ENCODE data around the gene SSX1. TPM values are rescaled to one million over a fixed set of nuclear protein-coding genes. Genes with fewer than 3 reads are reported as not detected.
A peak's percentile ranks its signal among the peaks of the same experiment; 100 is the strongest.
"Not testable (repeated sequence)": the region's sequence is repeated elsewhere in the genome, so short reads cannot be mapped to it uniquely, and the experiment has no call there.

SSX1 gene, protein sequence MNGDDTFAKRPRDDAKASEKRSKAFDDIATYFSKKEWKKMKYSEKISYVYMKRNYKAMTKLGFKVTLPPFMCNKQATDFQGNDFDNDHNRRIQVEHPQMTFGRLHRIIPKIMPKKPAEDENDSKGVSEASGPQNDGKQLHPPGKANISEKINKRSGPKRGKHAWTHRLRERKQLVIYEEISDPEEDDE
- not detected for total RNA-seq
- not detected for polyA plus RNA-seq

DNA sequence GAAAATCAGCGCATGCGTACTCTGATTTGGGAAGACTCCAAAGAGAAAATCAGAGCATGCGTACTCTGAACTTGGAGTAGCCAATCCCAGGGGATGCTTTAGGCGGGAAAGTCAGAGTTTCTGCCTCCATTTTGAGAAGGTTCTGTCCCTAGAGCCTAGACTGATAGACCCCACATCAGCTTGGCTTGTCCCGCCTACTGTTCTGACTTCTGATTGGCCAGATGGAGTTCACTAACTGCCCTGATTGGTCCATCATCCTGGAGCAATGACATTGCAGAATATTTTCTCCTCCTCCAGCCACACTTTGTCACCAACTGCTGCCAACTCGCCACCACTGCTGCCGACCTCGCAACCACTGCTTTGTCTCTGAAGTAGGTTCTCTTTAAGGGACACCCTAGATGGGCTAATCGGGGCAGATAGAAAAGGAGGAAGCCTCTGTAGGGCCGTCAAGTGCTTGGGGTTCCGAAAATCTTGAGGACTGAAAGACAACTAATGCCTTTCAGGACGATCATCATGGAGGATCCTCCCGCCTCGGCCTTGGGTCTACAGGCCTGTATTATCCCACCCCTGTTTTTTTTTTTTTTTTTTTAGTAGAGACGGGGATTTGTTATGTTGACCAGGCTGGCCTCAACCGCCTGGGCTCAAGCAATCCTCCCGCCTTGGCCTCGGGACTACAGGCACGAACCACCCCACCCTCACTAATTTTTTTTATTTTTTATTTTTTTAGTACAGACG lies at the start of gene SSX1:
TSS of gene SSX1 (plus strand) at position 331 of the 735 bp plus-strand sequence. CDS start 1,850 bp downstream, outside the sequence.
- not testable (repeated sequence) for H3K36me3 Mint-ChIP-seq; H3K4me1 Mint-ChIP-seq; H3K4me3 ChIP-seq (ENCODE audit: low read depth, low read length); H3K4me1 ChIP-seq (ENCODE audit: control insufficient read depth, insufficient read depth, low read length, poor library complexity, severe bottlenecking); ATAC-seq (ENCODE audit: low read depth in 2 of 2); H3K27me3 ChIP-seq (ENCODE audit: control insufficient read depth, insufficient read depth, low read length); H3K36me3 ChIP-seq (ENCODE audit: control insufficient read depth, insufficient read depth, low read length); H3K27ac Mint-ChIP-seq; H3K9me3 Mint-ChIP-seq; H3K27ac ChIP-seq (ENCODE audit: insufficient read depth, low read length, poor library complexity, severe bottlenecking); DNase-seq; H3K9me3 ChIP-seq (ENCODE audit: control insufficient read depth in 2 of 2, low read length in 2 of 2); H3K4me3 Mint-ChIP-seq; H3K27me3 Mint-ChIP-seq

DNA sequence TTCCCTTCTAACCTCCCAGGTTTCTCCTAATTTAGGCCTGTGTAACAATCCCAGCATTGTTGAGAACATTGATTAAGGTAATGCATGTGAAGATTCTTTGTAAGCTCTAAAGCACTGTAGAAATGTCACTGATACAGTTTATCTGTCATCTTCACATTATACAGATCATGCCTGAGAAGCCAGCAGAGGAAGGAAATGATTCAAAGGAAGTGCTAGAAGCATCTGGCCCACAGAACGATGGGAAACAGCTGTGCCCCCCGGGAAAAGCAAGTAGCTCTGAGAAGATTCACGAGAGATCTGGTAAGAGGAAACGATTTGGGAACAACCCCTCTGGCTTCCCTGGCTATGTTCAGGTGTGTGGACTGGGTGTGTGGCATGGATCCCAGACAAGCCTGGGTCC lies 40.9 kb upstream of the SSX1 start:
- not testable (repeated sequence) for H3K27me3 Mint-ChIP-seq

DNA sequence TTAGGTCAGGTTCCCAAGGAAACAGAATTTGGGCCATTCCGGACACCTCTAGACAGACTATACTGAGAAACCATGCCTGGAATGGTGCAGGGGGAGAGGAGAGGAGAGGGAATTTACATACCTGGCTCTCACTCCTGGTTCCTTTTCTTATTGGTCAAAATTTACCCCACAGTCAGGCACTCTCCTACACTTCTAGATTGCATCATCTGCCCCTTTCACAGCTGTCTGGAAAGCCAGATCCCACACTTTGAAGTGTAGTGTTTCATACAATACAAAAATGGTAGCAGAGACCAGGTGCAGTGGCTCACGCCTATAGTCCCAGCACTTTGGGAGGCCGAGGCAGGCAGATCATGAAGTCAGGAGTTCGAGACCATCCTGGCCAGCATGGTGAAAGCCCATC lies 31.0 kb upstream of the SSX1 start:
- H3K4me3 Mint-ChIP-seq; H3K36me3 Mint-ChIP-seq; H3K9me3 ChIP-seq (ENCODE audit: control insufficient read depth in 2 of 2, low read length in 2 of 2); H3K9me3 Mint-ChIP-seq; H3K4me1 Mint-ChIP-seq; H3K27me3 ChIP-seq (ENCODE audit: control insufficient read depth, insufficient read depth, low read length); DNase-seq; H3K27ac Mint-ChIP-seq; H3K27me3 Mint-ChIP-seq; H3K4me3 ChIP-seq (ENCODE audit: low read depth, low read length); H3K36me3 ChIP-seq (ENCODE audit: control insufficient read depth, insufficient read depth, low read length); H3K4me1 ChIP-seq (ENCODE audit: control insufficient read depth, insufficient read depth, low read length, poor library complexity, severe bottlenecking); H3K27ac ChIP-seq (ENCODE audit: insufficient read depth, low read length, poor library complexity, severe bottlenecking); ATAC-seq (ENCODE audit: low read depth in 2 of 2): not testable (repeated sequence)

More for the DNA sequence above, 40.9 kb upstream of the SSX1 start:
- peak overlapping the region in 2 of 3 donors; percentile 1 to 7 for H3K27ac Mint-ChIP-seq
- not testable (repeated sequence) for H3K36me3 ChIP-seq (ENCODE audit: control insufficient read depth, insufficient read depth, low read length); H3K9me3 ChIP-seq (ENCODE audit: control insufficient read depth in 2 of 2, low read length in 2 of 2); H3K4me3 ChIP-seq (ENCODE audit: low read depth, low read length); DNase-seq; H3K36me3 Mint-ChIP-seq; ATAC-seq (ENCODE audit: low read depth in 2 of 2); H3K27ac ChIP-seq (ENCODE audit: insufficient read depth, low read length, poor library complexity, severe bottlenecking); H3K4me1 ChIP-seq (ENCODE audit: control insufficient read depth, insufficient read depth, low read length, poor library complexity, severe bottlenecking); H3K4me3 Mint-ChIP-seq; H3K9me3 Mint-ChIP-seq; H3K27me3 ChIP-seq (ENCODE audit: control insufficient read depth, insufficient read depth, low read length); H3K4me1 Mint-ChIP-seq

DNA sequence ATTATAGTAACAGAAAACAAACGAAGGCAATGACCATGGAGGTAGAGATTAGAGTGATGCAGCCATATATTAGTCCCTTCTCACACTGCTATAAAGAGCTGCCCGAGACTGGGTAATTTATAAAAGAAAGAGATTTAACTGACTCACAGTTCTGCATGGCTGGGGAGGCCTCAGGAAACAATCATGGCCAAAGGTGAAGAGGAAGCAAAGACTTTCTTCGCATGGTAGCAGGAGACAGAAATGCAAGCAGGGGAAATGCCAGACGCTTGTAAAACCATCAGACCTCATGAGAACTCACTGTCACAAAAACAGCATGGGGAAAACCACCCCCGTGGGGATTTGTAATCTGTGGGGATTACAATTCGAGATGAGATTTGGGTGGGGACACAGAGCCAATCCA lies 2.2 kb upstream of the SSX1 start:
- H3K4me1 ChIP-seq (ENCODE audit: control insufficient read depth, insufficient read depth, low read length, poor library complexity, severe bottlenecking); DNase-seq; H3K27ac Mint-ChIP-seq; H3K36me3 Mint-ChIP-seq; H3K27me3 ChIP-seq (ENCODE audit: control insufficient read depth, insufficient read depth, low read length); H3K27ac ChIP-seq (ENCODE audit: insufficient read depth, low read length, poor library complexity, severe bottlenecking); ATAC-seq (ENCODE audit: low read depth in 2 of 2); H3K36me3 ChIP-seq (ENCODE audit: control insufficient read depth, insufficient read depth, low read length); H3K4me1 Mint-ChIP-seq; H3K9me3 ChIP-seq (ENCODE audit: control insufficient read depth in 2 of 2, low read length in 2 of 2); H3K9me3 Mint-ChIP-seq; H3K4me3 ChIP-seq (ENCODE audit: low read depth, low read length); H3K4me3 Mint-ChIP-seq; H3K27me3 Mint-ChIP-seq: not testable (repeated sequence)

DNA sequence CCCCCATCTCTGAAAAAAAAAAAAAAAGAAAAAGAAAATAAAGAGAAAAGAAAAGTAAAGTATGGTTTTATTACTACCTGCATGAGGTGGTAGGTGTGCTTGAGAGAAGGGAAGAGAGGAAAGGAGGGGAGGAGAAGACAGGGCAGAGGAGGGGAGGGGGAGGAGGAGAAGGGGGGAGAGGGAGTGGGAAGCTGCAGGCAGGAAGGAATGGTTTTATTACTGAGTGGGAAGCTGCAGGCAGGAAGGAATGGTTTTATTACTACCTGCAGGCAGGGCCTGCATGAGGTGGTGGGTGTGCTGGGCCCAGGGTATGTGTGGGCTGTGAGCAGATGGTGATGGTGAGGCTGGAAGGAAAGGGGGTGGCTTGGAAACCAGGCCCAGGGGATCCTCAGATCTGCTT lies 19.2 kb downstream of the SSX1 start:
- not testable (repeated sequence) for H3K4me1 Mint-ChIP-seq

DNA sequence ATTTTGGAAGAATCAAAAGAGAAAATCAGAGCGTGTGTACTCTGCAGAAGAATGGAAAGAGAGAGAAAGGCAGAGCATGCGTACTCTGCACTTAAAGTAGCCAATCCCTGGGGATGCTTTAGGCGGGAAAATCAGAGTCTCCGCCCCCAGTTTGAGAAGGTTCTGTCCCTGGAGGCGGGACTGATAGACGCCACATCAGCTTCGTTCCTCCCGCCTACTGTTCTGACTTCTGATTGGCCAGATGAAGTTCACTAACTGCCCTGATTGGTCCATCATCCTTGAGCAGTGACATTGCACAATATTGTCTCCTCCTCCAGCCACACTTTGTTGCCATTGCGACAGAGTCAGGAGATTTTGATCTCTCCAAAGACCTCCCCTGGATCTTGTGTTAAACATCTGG lies 23.8 kb downstream of the SSX1 start:
- H3K36me3 Mint-ChIP-seq = no peaks in the 10 kb centered on the region
- Histone ChIP-seq H3K4me3 (ENCODE audit: low read depth, low read length) (no peak overlapping the region), H3K27me3 (ENCODE audit: control insufficient read depth, insufficient read depth, low read length) (no peaks in the 10 kb centered on the region), H3K9me3 (ENCODE audit: control insufficient read depth in 2 of 2, low read length in 2 of 2) (no peaks in the 10 kb centered on the region), H3K36me3 (ENCODE audit: control insufficient read depth, insufficient read depth, low read length) (no peaks in the 10 kb centered on the region), H3K4me1 (ENCODE audit: control insufficient read depth, insufficient read depth, low read length, poor library complexity, severe bottlenecking) (no peaks in the 10 kb centered on the region), H3K27ac (ENCODE audit: insufficient read depth, low read length, poor library complexity, severe bottlenecking) (no peak overlapping the region)
- H3K4me3 Mint-ChIP-seq = no peak overlapping the region
- H3K27me3 Mint-ChIP-seq = no peaks in the 10 kb centered on the region
- DNase-seq = no peak
- H3K9me3 Mint-ChIP-seq = peaks cover 0 to 2% (median 0%) of the 10 kb centered on the region in 7 donors
- no peak overlapping the region for H3K27ac Mint-ChIP-seq
- ATAC-seq (ENCODE audit: low read depth in 2 of 2) = no peak
- H3K4me1 Mint-ChIP-seq = no peaks in the 10 kb centered on the region

More for the DNA sequence above, 19.2 kb downstream of the SSX1 start:
- not testable (repeated sequence) for H3K9me3 Mint-ChIP-seq; H3K27ac ChIP-seq (ENCODE audit: insufficient read depth, low read length, poor library complexity, severe bottlenecking); DNase-seq; H3K4me1 ChIP-seq (ENCODE audit: control insufficient read depth, insufficient read depth, low read length, poor library complexity, severe bottlenecking); H3K27me3 Mint-ChIP-seq; H3K36me3 Mint-ChIP-seq; H3K27me3 ChIP-seq (ENCODE audit: control insufficient read depth, insufficient read depth, low read length); ATAC-seq (ENCODE audit: low read depth in 2 of 2); H3K36me3 ChIP-seq (ENCODE audit: control insufficient read depth, insufficient read depth, low read length); H3K27ac Mint-ChIP-seq; H3K4me3 Mint-ChIP-seq; H3K4me3 ChIP-seq (ENCODE audit: low read depth, low read length); H3K9me3 ChIP-seq (ENCODE audit: control insufficient read depth in 2 of 2, low read length in 2 of 2)

DNA sequence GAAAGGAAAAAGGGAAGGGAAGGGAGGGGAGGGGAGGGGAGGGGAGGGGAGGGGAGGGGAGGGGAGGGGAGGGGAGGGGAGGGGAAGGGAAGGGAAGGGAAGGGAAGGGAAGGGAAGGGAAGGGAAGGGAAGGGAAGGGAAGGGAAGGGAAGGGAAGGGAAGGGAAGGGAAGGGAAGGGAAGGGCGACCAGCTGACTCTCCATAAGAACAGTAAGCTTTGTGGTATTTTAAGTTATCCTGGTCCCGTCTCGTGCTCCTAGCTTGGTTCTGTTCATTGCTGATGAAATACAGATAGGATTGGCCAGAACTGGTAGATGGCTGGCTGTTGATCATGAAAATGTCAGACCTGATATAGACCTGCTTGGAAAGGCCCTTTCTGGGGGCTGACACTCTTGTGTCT lies 25.5 kb downstream of the SSX1 start:
- not testable (repeated sequence) for H3K27ac Mint-ChIP-seq; DNase-seq; H3K27me3 Mint-ChIP-seq; H3K27me3 ChIP-seq (ENCODE audit: control insufficient read depth, insufficient read depth, low read length); H3K36me3 Mint-ChIP-seq; H3K4me1 Mint-ChIP-seq; H3K4me1 ChIP-seq (ENCODE audit: control insufficient read depth, insufficient read depth, low read length, poor library complexity, severe bottlenecking); H3K9me3 ChIP-seq (ENCODE audit: control insufficient read depth in 2 of 2, low read length in 2 of 2); H3K36me3 ChIP-seq (ENCODE audit: control insufficient read depth, insufficient read depth, low read length); H3K4me3 ChIP-seq (ENCODE audit: low read depth, low read length); H3K4me3 Mint-ChIP-seq; ATAC-seq (ENCODE audit: low read depth in 2 of 2); H3K27ac ChIP-seq (ENCODE audit: insufficient read depth, low read length, poor library complexity, severe bottlenecking); H3K9me3 Mint-ChIP-seq

DNA sequence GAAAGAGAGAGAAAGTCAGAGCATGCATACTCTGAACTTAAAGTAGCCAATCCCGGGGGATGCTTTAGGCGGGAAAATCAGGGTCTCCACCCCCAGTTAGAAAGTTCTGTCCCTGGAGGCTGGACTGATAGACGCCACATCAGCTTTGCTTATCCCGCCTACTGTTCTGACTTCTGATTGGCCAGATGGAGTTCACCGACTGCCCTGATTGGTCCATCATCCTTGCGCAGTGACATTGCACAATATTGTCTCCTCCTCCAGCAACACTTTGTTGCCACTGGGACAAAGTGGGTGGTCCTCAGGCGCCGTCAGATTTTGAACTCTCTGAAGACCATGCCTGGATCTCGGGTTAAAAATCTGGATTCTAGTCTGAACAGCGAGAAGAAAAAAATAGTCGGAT lies 51.0 kb downstream of the SSX1 start:
- Mint-ChIP-seq H3K9me3 (no peaks in the 10 kb centered on the region), H3K27ac (no peak overlapping the region)
- no peak for ATAC-seq (ENCODE audit: low read depth in 2 of 2)

More for the DNA sequence above, 51.0 kb downstream of the SSX1 start:
- no peaks in the 10 kb centered on the region for H3K4me1 ChIP-seq (ENCODE audit: control insufficient read depth, insufficient read depth, low read length, poor library complexity, severe bottlenecking)
- H3K9me3 ChIP-seq (ENCODE audit: control insufficient read depth in 2 of 2, low read length in 2 of 2) = no peaks in the 10 kb centered on the region
- H3K4me1 Mint-ChIP-seq = no peaks in the 10 kb centered on the region
- no peak overlapping the region for H3K4me3 Mint-ChIP-seq
- DNase-seq = no peak
- no peaks in the 10 kb centered on the region for H3K36me3 ChIP-seq (ENCODE audit: control insufficient read depth, insufficient read depth, low read length)
- H3K27me3 Mint-ChIP-seq = no peaks in the 10 kb centered on the region
- no peak overlapping the region for H3K27ac ChIP-seq (ENCODE audit: insufficient read depth, low read length, poor library complexity, severe bottlenecking)
- H3K36me3 Mint-ChIP-seq = no peaks in the 10 kb centered on the region
- H3K27me3 ChIP-seq (ENCODE audit: control insufficient read depth, insufficient read depth, low read length) = no peaks in the 10 kb centered on the region
- H3K4me3 ChIP-seq (ENCODE audit: low read depth, low read length) = no peak overlapping the region

All from CD4-positive, CD25-positive, alpha-beta regulatory T cell (primary cell).